HEK293T (cell line): ENCODE measurements around the gene CTNNBL1.
A peak's percentile ranks its signal among the peaks of the same experiment; 100 is the strongest.

Experiments used
- CTCF ChIA-PET: fragments of 350-600 bp; formaldehyde crosslinking; extraction: SDS; loops from one replicate; lab custom pipeline; 2021; ENCODE audit warnings: antibody characterized with exemption, inconsistent platforms; lab: Yijun Ruan, JAX
- POLR2A ChIA-PET: fragments of 350-600 bp; formaldehyde crosslinking; extraction: SDS; loops from one replicate; lab custom pipeline; 2020; ENCODE audit warnings: antibody characterized with exemption, inconsistent platforms; lab: Yijun Ruan, JAX
- DNase-seq: peaks from one replicate; pipeline ENCODE4 v3.0.0; 2012; ENCODE audit warnings: mixed read lengths; ENCODE audit errors: extremely low spot score
- ARNT ChIP-seq: fragments of 450-650 bp; IDR thresholded peaks from 2 replicates; pipeline ENCODE4 v1.6.1; 2017; ENCODE audit warnings: mild to moderate bottlenecking
- BHLHE40 ChIP-seq: fragments of 450-650 bp; IDR thresholded peaks from 2 replicates; pipeline ENCODE4 v1.6.1; 2016; ENCODE audit warnings: mild to moderate bottlenecking, moderate library complexity, borderline replicate concordance
- CTBP1 ChIP-seq: fragments of 450-650 bp; IDR thresholded peaks from 2 replicates; pipeline ENCODE4 v1.6.1; 2016; ENCODE audit warnings: borderline replicate concordance
- ELF4 ChIP-seq: fragments of 450-650 bp; IDR thresholded peaks from 2 replicates; pipeline ENCODE4 v1.6.1; 2017; ENCODE audit warnings: antibody characterized with exemption
- FOXA1 ChIP-seq: fragments of 450-650 bp; IDR thresholded peaks from 2 replicates; pipeline ENCODE4 v1.6.1; 2016; ENCODE audit warnings: mild to moderate bottlenecking
- FOXK2 ChIP-seq: fragments of 450-650 bp; IDR thresholded peaks from 2 replicates; pipeline ENCODE4 v1.6.1; 2016; ENCODE audit warnings: mild to moderate bottlenecking
- FOXM1 ChIP-seq: fragments of 450-650 bp; IDR thresholded peaks from 2 replicates; pipeline ENCODE4 v1.6.1; 2017; ENCODE audit warnings: mild to moderate bottlenecking, borderline replicate concordance
- HDGF ChIP-seq: fragments of 450-650 bp; IDR thresholded peaks from 2 replicates; pipeline ENCODE4 v1.6.1; 2017; ENCODE audit warnings: antibody characterized with exemption, borderline replicate concordance
- L3MBTL2 ChIP-seq: fragments of 450-650 bp; conservative IDR thresholded peaks from 2 replicates; pipeline ENCODE4 v1.6.1; 2016; ENCODE audit warnings: mild to moderate bottlenecking
- NFRKB ChIP-seq: fragments of 450-650 bp; IDR thresholded peaks from 2 replicates; pipeline ENCODE4 v1.6.1; 2016; ENCODE audit warnings: mild to moderate bottlenecking, moderate library complexity
- SP1 ChIP-seq: fragments of 450-650 bp; IDR thresholded peaks from 2 replicates; pipeline ENCODE4 v1.6.1; 2017
- SUZ12 ChIP-seq: fragments of 450-650 bp; IDR thresholded peaks from 2 replicates; pipeline ENCODE4 v1.6.1; 2016; ENCODE audit warnings: mild to moderate bottlenecking
- TARDBP ChIP-seq: fragments of 450-650 bp; IDR thresholded peaks from 2 replicates; pipeline ENCODE4 v1.6.1; 2016
- ZNF384 ChIP-seq: fragments of 450-650 bp; IDR thresholded peaks from 2 replicates; pipeline ENCODE4 v1.6.1; 2016
- TF ChIP-seq, protein P1 (sequence below): fragments of 450-650 bp; IDR thresholded peaks from 2 replicates; pipeline ENCODE4 v1.6.1; 2016

The CTNNBL1 gene

DNA sequence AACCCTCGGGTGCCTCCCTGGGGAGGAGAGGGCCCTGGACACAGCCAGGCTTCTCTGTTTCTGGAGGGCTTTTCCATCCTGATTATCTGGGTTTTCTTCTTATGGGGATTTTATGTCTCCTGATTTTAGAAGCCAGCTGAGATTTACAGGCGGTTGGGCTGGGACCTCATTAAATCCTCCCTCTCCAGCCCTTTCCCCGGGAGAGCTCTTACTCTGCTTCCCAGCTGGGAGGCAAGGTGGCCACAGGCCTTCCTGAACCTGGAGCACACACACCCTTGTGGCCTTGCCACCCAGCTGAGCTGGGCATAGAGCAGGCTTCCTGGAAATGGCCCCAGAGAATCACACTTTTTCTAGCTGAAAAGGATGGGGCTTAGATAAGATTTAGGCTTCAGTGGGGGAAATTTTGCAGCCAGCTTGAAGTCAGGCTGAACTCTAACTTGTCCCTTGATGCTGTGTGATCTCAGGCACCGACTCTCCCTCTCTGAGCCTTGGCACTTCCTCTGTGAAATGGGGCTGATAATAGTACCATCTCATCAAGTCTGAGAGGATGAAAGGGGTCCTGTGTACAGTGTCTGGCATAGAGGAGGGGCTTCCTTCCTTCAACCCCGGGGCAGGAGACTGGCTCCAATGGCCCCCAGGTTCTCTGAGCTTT lies 225.7 kb downstream of the CTNNBL1 start:
- ChIA-PET POLR2A (interaction anchor here (1.0 kb wide), 1 partner anchor 9 kb away, joined by 3 read pairs; no protein-coding TSS in a partner anchor), CTCF (no interaction called here)
- peak; percentile 40 for DNase-seq
- TF ChIP-seq FOXK2 (no peak), ZNF384 (no peak), L3MBTL2 (no peak), SP1 (no peak), FOXA1 (no peak)

DNA sequence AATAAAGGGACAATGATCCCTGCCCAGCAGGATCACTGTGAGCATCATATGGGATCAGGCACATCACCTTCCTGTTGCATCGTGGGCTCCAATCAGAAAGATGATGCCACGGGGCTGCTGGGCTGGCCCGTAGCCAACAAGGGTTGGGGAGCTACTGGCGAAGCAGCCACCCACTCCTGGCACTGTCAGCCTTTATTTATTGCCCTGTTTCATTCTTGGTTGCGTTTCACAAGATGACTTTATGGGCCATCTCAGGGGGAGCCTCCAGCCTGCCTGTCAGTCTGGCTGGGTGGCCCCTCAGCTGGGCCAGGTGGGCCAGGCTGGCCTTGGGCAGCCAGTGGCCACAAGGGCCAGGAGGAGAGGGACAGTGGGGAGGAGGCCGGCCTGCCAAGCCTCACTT lies 226.4 kb downstream of the CTNNBL1 start:
- CTCF ChIA-PET: no interaction called here
- DNase-seq: no peak
- TF ChIP-seq TARDBP (no peak), FOXA1 (no peak), ARNT (no peak), CTBP1 (no peak), FOXK2 (no peak), BHLHE40 (no peak), ELF4 (no peak), NFRKB (no peak), L3MBTL2 (no peak), HDGF (no peak), ZNF384 (no peak), SUZ12 (no peak), FOXM1 (no peak)
- TF ChIP-seq, protein P1, sequence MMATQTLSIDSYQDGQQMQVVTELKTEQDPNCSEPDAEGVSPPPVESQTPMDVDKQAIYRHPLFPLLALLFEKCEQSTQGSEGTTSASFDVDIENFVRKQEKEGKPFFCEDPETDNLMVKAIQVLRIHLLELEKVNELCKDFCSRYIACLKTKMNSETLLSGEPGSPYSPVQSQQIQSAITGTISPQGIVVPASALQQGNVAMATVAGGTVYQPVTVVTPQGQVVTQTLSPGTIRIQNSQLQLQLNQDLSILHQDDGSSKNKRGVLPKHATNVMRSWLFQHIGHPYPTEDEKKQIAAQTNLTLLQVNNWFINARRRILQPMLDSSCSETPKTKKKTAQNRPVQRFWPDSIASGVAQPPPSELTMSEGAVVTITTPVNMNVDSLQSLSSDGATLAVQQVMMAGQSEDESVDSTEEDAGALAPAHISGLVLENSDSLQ: no peak
- POLR2A ChIA-PET: no interaction called here

DNA sequence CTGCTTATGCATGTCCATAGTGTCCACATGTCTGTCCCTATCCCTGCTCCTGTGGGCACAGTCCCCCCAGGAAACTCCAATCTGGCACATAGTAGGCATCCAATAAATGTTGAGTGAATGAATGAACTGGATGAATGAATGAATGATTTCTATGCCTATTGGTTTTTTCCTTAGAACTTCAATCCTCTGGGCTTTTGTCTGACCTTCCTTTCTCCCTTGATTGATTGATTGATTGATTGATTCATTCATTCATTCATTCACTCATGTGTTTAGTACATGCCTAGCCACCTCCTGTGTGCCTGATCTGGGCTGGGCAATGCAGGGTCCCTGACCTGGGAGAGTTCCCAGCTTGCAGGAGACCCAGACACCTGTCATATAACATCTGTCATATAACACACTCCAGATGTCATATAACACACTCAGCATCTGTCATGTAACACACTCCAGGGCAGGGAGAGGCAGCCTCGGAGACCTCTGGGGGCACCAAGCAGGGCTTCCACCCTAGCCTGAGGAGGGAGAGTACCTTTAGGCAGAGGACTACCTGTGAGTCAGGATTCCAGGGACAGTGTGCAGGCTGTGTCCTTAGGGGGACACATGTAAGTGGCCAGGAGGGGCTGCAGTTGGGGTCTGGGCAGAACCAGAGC lies 227.0 kb downstream of the CTNNBL1 start:
- CTCF ChIA-PET: no interaction called here
- POLR2A ChIA-PET: no interaction called here
- TF ChIP-seq L3MBTL2: no peak
- TF ChIP-seq, protein P1: 0 out of 2 replicates have a peak, but pooled peaks have one; percentile 7
- no peak for DNase-seq

DNA sequence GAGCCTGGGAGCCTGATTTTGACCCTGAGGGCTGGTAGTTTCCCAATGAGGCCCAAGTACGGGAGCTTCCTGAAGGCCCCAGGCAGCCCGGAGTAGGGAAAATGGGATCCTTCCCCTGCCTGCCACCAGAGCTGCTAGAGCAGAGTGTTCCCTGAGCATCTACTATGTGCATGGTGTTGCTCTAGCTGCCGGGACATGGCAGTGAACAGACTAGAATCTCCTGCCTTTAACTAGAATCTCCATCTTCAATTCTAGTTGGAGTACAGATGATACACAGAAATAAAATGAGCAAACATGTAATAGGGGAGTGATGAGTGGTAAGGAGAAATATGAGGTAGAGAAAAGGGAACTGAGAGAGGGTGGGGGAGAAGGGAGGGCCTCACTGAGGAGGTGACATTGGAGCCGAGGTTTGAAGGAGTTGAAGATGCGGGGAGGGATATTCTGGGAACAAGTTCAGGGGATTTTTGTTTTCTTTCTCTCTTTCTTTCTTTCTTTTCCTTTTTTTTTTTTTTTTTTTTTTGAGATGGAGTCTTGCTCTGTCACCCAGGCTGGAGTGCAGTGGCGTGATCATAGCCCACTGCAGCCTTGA lies 227.6 kb downstream of the CTNNBL1 start:
- TF ChIP-seq FOXA1: no peak
- TF ChIP-seq, protein P1: no peak
- no peak for TF ChIP-seq FOXM1
- TF ChIP-seq L3MBTL2: no peak
- TF ChIP-seq ZNF384: no peak
- TF ChIP-seq ARNT: no peak
- no peak for TF ChIP-seq SP1
- TF ChIP-seq SUZ12: no peak
- CTCF ChIA-PET: no interaction called here
- no peak for DNase-seq
- POLR2A ChIA-PET: no interaction called here
